HEK293T (cell line): Measurements from ENCODE around the gene RAPGEF1.

Source experiments
- CTCF ChIA-PET: fragments of 350-600 bp; formaldehyde crosslinking; extraction: SDS; loops from one replicate; lab custom pipeline; 2021; ENCODE audit warnings: antibody characterized with exemption, inconsistent platforms; lab: Yijun Ruan, JAX
- POLR2A ChIA-PET: fragments of 350-600 bp; formaldehyde crosslinking; extraction: SDS; loops from one replicate; lab custom pipeline; 2020; ENCODE audit warnings: antibody characterized with exemption, inconsistent platforms; lab: Yijun Ruan, JAX
- DNase-seq: peaks from one replicate; pipeline ENCODE4 v3.0.0; 2012; ENCODE audit warnings: mixed read lengths; ENCODE audit errors: extremely low spot score
- ARNT ChIP-seq: fragments of 450-650 bp; IDR thresholded peaks from 2 replicates; pipeline ENCODE4 v1.6.1; 2017; ENCODE audit warnings: mild to moderate bottlenecking
- BHLHE40 ChIP-seq: fragments of 450-650 bp; IDR thresholded peaks from 2 replicates; pipeline ENCODE4 v1.6.1; 2016; ENCODE audit warnings: mild to moderate bottlenecking, moderate library complexity, borderline replicate concordance
- CTBP1 ChIP-seq: fragments of 450-650 bp; IDR thresholded peaks from 2 replicates; pipeline ENCODE4 v1.6.1; 2016; ENCODE audit warnings: borderline replicate concordance
- ELF4 ChIP-seq: fragments of 450-650 bp; IDR thresholded peaks from 2 replicates; pipeline ENCODE4 v1.6.1; 2017; ENCODE audit warnings: antibody characterized with exemption
- FOXA1 ChIP-seq: fragments of 450-650 bp; IDR thresholded peaks from 2 replicates; pipeline ENCODE4 v1.6.1; 2016; ENCODE audit warnings: mild to moderate bottlenecking
- FOXK2 ChIP-seq: fragments of 450-650 bp; IDR thresholded peaks from 2 replicates; pipeline ENCODE4 v1.6.1; 2016; ENCODE audit warnings: mild to moderate bottlenecking
- FOXM1 ChIP-seq: fragments of 450-650 bp; IDR thresholded peaks from 2 replicates; pipeline ENCODE4 v1.6.1; 2017; ENCODE audit warnings: mild to moderate bottlenecking, borderline replicate concordance
- HDGF ChIP-seq: fragments of 450-650 bp; IDR thresholded peaks from 2 replicates; pipeline ENCODE4 v1.6.1; 2017; ENCODE audit warnings: antibody characterized with exemption, borderline replicate concordance
- L3MBTL2 ChIP-seq: fragments of 450-650 bp; conservative IDR thresholded peaks from 2 replicates; pipeline ENCODE4 v1.6.1; 2016; ENCODE audit warnings: mild to moderate bottlenecking
- LEF1 ChIP-seq: fragments of 450-650 bp; IDR thresholded peaks from 2 replicates; pipeline ENCODE4 v1.6.1; 2017; ENCODE audit warnings: mild to moderate bottlenecking, borderline replicate concordance
- NFRKB ChIP-seq: fragments of 450-650 bp; IDR thresholded peaks from 2 replicates; pipeline ENCODE4 v1.6.1; 2016; ENCODE audit warnings: mild to moderate bottlenecking, moderate library complexity
- PKNOX1 ChIP-seq: fragments of 450-650 bp; IDR thresholded peaks from 2 replicates; pipeline ENCODE4 v1.6.1; 2016
- SP1 ChIP-seq: fragments of 450-650 bp; IDR thresholded peaks from 2 replicates; pipeline ENCODE4 v1.6.1; 2017
- SUZ12 ChIP-seq: fragments of 450-650 bp; IDR thresholded peaks from 2 replicates; pipeline ENCODE4 v1.6.1; 2016; ENCODE audit warnings: mild to moderate bottlenecking
- TARDBP ChIP-seq: fragments of 450-650 bp; IDR thresholded peaks from 2 replicates; pipeline ENCODE4 v1.6.1; 2016
- ZNF384 ChIP-seq: fragments of 450-650 bp; IDR thresholded peaks from 2 replicates; pipeline ENCODE4 v1.6.1; 2016

Gene RAPGEF1

GRCh38 chr9:131674425-131675421, 65.2 kb downstream of the RAPGEF1 start:
- POLR2A ChIA-PET = no interaction called here
- CTCF ChIA-PET = no interaction called here

GRCh38 chr9:131673531-131673930, 66.3 kb downstream of the RAPGEF1 start:
- ChIA-PET CTCF (no interaction called here), POLR2A (no interaction called here)
- DNase-seq = no peak
- TF ChIP-seq NFRKB = no peak
- no peak for TF ChIP-seq BHLHE40

More at GRCh38 chr9:131674425-131675421, 65.2 kb downstream of the RAPGEF1 start:
- no peak for TF ChIP-seq BHLHE40
- no peak for TF ChIP-seq PKNOX1
- no peak for TF ChIP-seq FOXK2
- TF ChIP-seq FOXM1 = no peak
- TF ChIP-seq ELF4 = no peak
- TF ChIP-seq FOXA1 = no peak
- no peak for TF ChIP-seq NFRKB
- TF ChIP-seq SUZ12 = no peak
- no peak for TF ChIP-seq TARDBP
- TF ChIP-seq ZNF384 = no peak
- TF ChIP-seq L3MBTL2 = no peak
- TF ChIP-seq SP1 = no peak
- no peak for TF ChIP-seq HDGF
- DNase-seq = no peak

GRCh38 chr9:131673068-131673467, 66.8 kb downstream of the RAPGEF1 start:
- CTCF ChIA-PET = no interaction called here
- DNase-seq = no peak
- TF ChIP-seq ZNF384 (no peak), ELF4 (no peak), CTBP1 (no peak), LEF1 (no peak), L3MBTL2 (no peak), SP1 (no peak), ARNT (no peak), HDGF (no peak), FOXK2 (no peak)
- POLR2A ChIA-PET = no interaction called here

- POLR2A ChIA-PET = no interaction called here
- no peak for TF ChIP-seq SP1
- TF ChIP-seq SUZ12 = no peak
- no peak for DNase-seq
- CTCF ChIA-PET = no interaction called here
Measured at GRCh38 chr9:131672451-131672850, 67.4 kb downstream of the RAPGEF1 start.

- POLR2A ChIA-PET = no interaction called here
Measured at GRCh38 chr9:131671133-131671520, 68.7 kb downstream of the RAPGEF1 start.

GRCh38 chr9:131670247-131671132, 69.4 kb downstream of the RAPGEF1 start:
- no peak for DNase-seq
- ChIA-PET CTCF (no interaction called here), POLR2A (no interaction called here)
- TF ChIP-seq BHLHE40 = no peak
- TF ChIP-seq LEF1 = no peak
- no peak for TF ChIP-seq HDGF
- TF ChIP-seq FOXM1 = no peak
- no peak for TF ChIP-seq SP1
- no peak for TF ChIP-seq FOXK2
- no peak for TF ChIP-seq NFRKB

More at GRCh38 chr9:131671133-131671520, 68.7 kb downstream of the RAPGEF1 start:
- no peak for DNase-seq
- TF ChIP-seq ARNT (no peak), NFRKB (no peak), CTBP1 (no peak), PKNOX1 (no peak), FOXK2 (no peak), LEF1 (no peak), ELF4 (no peak)
- CTCF ChIA-PET = no interaction called here
